T1000 (cell line): ENCODE measurements around the gene PCDHGB3.

Experiments
- DNase-seq: peaks from one replicate; lab custom pipeline; 2025; ENCODE audit warnings: mixed read lengths; lab: John Stamatoyannopoulos, UW

PCDHGB3 gene

DNA sequence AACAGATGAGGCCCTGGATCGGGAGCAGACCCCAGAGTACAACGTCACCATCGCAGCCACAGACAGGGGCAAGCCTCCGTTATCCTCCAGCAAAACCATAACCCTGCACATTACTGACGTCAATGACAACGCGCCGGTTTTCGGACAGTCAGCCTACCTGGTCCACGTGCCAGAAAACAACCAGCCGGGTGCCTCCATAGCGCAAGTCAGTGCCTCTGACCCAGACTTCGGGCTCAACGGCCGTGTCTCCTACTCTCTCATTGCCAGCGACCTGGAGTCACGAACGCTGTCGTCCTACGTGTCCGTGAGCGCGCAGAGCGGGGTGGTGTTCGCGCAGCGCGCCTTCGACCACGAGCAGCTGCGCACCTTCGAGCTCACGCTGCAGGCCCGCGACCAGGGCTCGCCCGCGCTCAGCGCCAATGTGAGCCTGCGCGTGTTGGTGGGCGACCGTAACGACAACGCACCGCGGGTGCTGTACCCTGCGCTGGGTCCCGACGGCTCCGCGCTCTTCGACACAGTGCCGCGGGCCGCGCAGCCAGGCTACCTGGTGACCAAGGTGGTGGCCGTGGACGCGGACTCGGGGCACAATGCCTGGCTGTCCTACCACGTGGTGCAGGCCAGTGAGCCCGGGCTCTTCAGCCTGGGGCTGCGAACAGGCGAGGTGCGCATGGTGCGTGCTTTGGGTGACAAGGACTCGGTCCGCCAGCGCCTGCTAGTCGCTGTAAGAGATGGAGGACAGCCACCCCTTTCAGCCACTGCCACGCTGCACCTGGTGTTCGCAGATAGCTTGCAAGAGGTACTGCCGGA, 49.2 kb downstream of the PCDHGB3 start:
- DNase-seq, result no peak

DNA sequence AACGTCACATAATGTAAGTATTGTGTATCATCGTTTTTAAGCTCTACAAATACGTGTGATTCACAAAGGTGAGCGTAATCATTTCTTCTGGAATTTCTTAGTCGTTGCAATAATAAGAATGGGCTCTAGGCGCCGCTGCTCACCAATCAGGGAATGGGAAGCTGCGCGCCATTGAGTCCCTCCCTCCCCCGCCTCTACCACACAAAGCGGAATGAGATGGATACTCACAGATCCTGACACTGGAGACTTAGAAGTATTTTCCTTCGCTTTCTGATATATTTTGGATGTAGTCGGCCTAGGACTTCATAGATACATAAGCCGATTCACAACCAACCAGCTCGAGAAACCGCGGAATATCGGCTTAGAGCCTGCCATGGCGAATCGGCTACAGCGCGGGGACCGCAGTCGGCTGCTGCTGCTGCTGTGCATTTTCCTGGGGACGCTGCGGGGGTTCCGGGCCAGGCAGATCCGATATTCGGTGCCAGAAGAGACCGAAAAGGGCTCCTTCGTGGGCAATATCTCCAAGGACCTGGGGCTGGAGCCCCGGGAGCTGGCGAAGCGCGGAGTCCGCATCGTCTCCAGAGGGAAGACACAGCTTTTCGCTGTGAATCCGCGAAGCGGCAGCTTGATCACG, 50.9 kb downstream of the PCDHGB3 start, which contains the start of gene PCDHGA11:
Gene PCDHGA11, plus strand, starts transcription at position 197 of the 634 bp plus-strand sequence. Its CDS starts 177 bp downstream, at position 374.
- DNase-seq, result no peak

DNA sequence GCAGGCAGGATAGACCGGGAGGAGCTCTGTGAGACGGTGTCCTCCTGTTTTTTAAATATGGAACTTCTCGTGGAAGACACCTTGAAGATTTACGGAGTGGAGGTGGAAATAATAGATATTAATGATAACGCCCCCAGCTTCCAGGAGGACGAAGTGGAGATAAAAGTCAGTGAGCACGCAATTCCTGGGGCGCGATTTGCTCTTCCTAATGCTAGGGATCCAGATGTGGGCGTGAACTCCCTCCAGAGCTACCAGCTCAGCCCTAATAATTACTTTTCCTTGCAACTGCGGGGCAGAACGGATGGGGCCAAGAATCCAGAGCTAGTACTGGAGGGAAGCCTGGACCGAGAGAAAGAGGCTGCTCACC, 51.4 kb downstream of the PCDHGB3 start:
- DNase-seq, result no peak
